Keratinocyte (primary cell): Measurements from ENCODE around the gene CCDC70.

ENCODE experiments used
- CTCF ChIP-seq, 3 experiments: IDR thresholded peaks in 1 of 3; conservative IDR thresholded peaks in 1 of 3; optimal IDR thresholded peaks in 1 of 3; 2 replicates in 2 of 3; 3 replicates in 1 of 3; pipeline versions ENCODE3 to v1.5.1; 2011; ENCODE audit warnings: low read length in 3 of 3, mild to moderate bottlenecking in 3 of 3, moderate library complexity in 2 of 3, control low read depth in 1 of 3, inconsistent platforms in 1 of 3; ENCODE audit not compliant: insufficient read depth in 2 of 3; ENCODE audit errors: extremely low read depth in 1 of 3
- EZH2 ChIP-seq: IDR thresholded peaks from one replicate; pipeline ENCODE4 v1.6.1; 2012; ENCODE audit warnings: inconsistent platforms, mild to moderate bottlenecking, low read length, moderate library complexity

- TF ChIP-seq CTCF (optimal IDR thresholded peaks at IDR 0.05 in 1 of 3, IDR thresholded peaks at IDR 0.05 in 1 of 3, conservative IDR thresholded peaks at IDR 0.05 in 1 of 3; ENCODE audit: extremely low read depth in 1 of 3, insufficient read depth in 2 of 3, low read length in 3 of 3) (no peak), EZH2 (no peak)
Observed at GRCh38 chr13:51845574-51846318, 16.0 kb upstream of the CCDC70 start.
